ENCODE measurements around the gene TFF2. TPM values are rescaled to one million over a fixed set of nuclear protein-coding genes. Genes with fewer than 3 reads are reported as not detected.

The TFF2 gene
- total and polyA plus RNA-seq, 7 donors = not detected

GRCh38 chr21:42311160-42311559, 39.6 kb downstream of the TFF2 start:
- Histone ChIP-seq H3K4me3 (no peak overlapping the region), H3K27me3 (ENCODE audit: insufficient read depth in 3 of 3, low read length in 2 of 3) (peaks cover 0 to 41% (median 5%) of the 10 kb centered on the region in 3 donors), H3K9me3 (no peaks in the 10 kb centered on the region), H3K36me3 (ENCODE audit: insufficient read depth in 1 of 2, low read depth in 1 of 2) (no peaks in the 10 kb centered on the region), H3K27ac (no peak overlapping the region), H3K4me1 (no peaks in the 10 kb centered on the region)
- DNase-seq (no peak), ATAC-seq (no peak)
- 89 to 93% (median 91%) methylated on average over 13 to 14 of the region's 14 CpGs for WGBS, 3 donors
- intact Hi-C loops (cut with DNase I) = no loop called here
- TF ChIP-seq CTCF (IDR thresholded peaks at IDR 0.05) = no peak

- DNase-seq = no peak
- H3K27ac ChIP-seq = no peak overlapping the region
- no peaks in the 10 kb centered on the region for H3K36me3 ChIP-seq (ENCODE audit: insufficient read depth in 1 of 2, low read depth in 1 of 2)
- no peak for ATAC-seq
- H3K27me3 ChIP-seq (ENCODE audit: insufficient read depth in 3 of 3, low read length in 2 of 3) = peaks cover 0 to 41% (median 8%) of the 10 kb centered on the region in 3 donors
- no peak for TF ChIP-seq CTCF (IDR thresholded peaks at IDR 0.05)
- 37 to 45% (median 43%) methylated on average over 12 of the region's 12 CpGs for WGBS, 3 donors
- no peaks in the 10 kb centered on the region for H3K9me3 ChIP-seq
- intact Hi-C loops (cut with DNase I) = no loop called here
- H3K4me1 ChIP-seq = no peaks in the 10 kb centered on the region
- no peak overlapping the region for H3K4me3 ChIP-seq
Measured at GRCh38 chr21:42310411-42311001, 40.3 kb downstream of the TFF2 start.

- intact Hi-C loops (cut with DNase I) = no loop called here
- WGBS, 3 donors = 12 to 16% (median 15%) methylated on average over 22 of the region's 22 CpGs
- peak; percentile 54 for TF ChIP-seq CTCF (IDR thresholded peaks at IDR 0.05)
- DNase-seq (peak; percentile 51 to 77), ATAC-seq (peak; percentile 28 to 77 (median 65))
- H3K9me3 ChIP-seq = no peaks in the 10 kb centered on the region
- peaks cover 0 to 41% (median 8%) of the 10 kb centered on the region in 3 donors for H3K27me3 ChIP-seq (ENCODE audit: insufficient read depth in 3 of 3, low read length in 2 of 3)
- H3K36me3 ChIP-seq (ENCODE audit: insufficient read depth in 1 of 2, low read depth in 1 of 2) = no peaks in the 10 kb centered on the region
- no peaks in the 10 kb centered on the region for H3K4me1 ChIP-seq
- no peak overlapping the region for H3K4me3 ChIP-seq
- H3K27ac ChIP-seq = no peak overlapping the region
Measured at GRCh38 chr21:42309753-42310213, 41.0 kb downstream of the TFF2 start.

GRCh38 chr21:42308914-42309752, 41.7 kb downstream of the TFF2 start:
- ATAC-seq (no peak), DNase-seq (no peak)
- Histone ChIP-seq H3K4me3 (no peak overlapping the region), H3K27me3 (ENCODE audit: insufficient read depth in 3 of 3, low read length in 2 of 3) (peaks cover 0 to 41% (median 8%) of the 10 kb centered on the region in 3 donors), H3K9me3 (no peaks in the 10 kb centered on the region), H3K27ac (no peak overlapping the region), H3K4me1 (no peaks in the 10 kb centered on the region), H3K36me3 (ENCODE audit: insufficient read depth in 1 of 2, low read depth in 1 of 2) (no peaks in the 10 kb centered on the region)
- no peak for TF ChIP-seq CTCF (IDR thresholded peaks at IDR 0.05)
- 34 to 48% (median 42%) methylated on average over 23 of the region's 23 CpGs for WGBS, 3 donors
- intact Hi-C loops (cut with DNase I) = no loop called here

Measured in psoas muscle (tissue), 8 donors.